Neuronal stem cell (in vitro differentiated cells): ENCODE data around the gene PARD3.

ENCODE experiments used
- DNase-seq: peaks from one replicate; pipeline ENCODE4 v3.0.0-alpha.2; 2013; ENCODE audit warnings: low spot score
- H2AFZ ChIP-seq: one replicate; pipeline ENCODE4 v1.6.1; 2013; ENCODE audit warnings: mild to moderate bottlenecking, low read length, inconsistent platforms
- H2AK5ac ChIP-seq: 2 replicates; pipeline ENCODE4 v1.6.1; 2013; ENCODE audit warnings: low read depth, mild to moderate bottlenecking, inconsistent platforms, low read length, moderate library complexity, mixed read lengths
- H2BK120ac ChIP-seq: 2 replicates; pipeline ENCODE4 v1.6.1; 2013; ENCODE audit warnings: low read depth, mild to moderate bottlenecking, inconsistent platforms, low read length, moderate library complexity, mixed read lengths
- H2BK12ac ChIP-seq: one replicate; pipeline ENCODE4 v1.6.1; 2013; ENCODE audit warnings: low read length, inconsistent platforms
- H2BK15ac ChIP-seq: 2 replicates; pipeline ENCODE4 v1.6.1; 2013; ENCODE audit warnings: mild to moderate bottlenecking, low read length, inconsistent platforms, mixed read lengths
- H2BK5ac ChIP-seq: one replicate; pipeline ENCODE4 v1.6.1; 2013; ENCODE audit warnings: inconsistent platforms, mild to moderate bottlenecking, low read length, moderate library complexity
- H3K14ac ChIP-seq: one replicate; pipeline ENCODE4 v1.6.1; 2013; ENCODE audit warnings: low read length, inconsistent platforms
- H3K18ac ChIP-seq: 2 replicates; pipeline ENCODE4 v1.6.1; 2013; ENCODE audit warnings: low read length, inconsistent platforms
- H3K23ac ChIP-seq: 2 replicates; pipeline ENCODE4 v1.6.1; 2013; ENCODE audit warnings: low read depth, mild to moderate bottlenecking, mixed read lengths, low read length, inconsistent platforms; ENCODE audit not compliant: poor library complexity
- H3K27ac ChIP-seq: replicated peaks from 3 replicates; pipeline ENCODE4 v1.5.1; 2013; ENCODE audit warnings: low read length, inconsistent platforms
- H3K27me3 ChIP-seq, 3 experiments: 2 replicates each; pipeline ENCODE4 v1.6.1; 2013; ENCODE audit warnings: low read length in 3 of 3, mild to moderate bottlenecking in 2 of 3, inconsistent platforms in 1 of 3, low read depth in 1 of 3, mixed read lengths in 1 of 3, moderate library complexity in 1 of 3; ENCODE audit not compliant: control insufficient read depth in 3 of 3, insufficient read depth in 3 of 3
- H3K36me3 ChIP-seq, 2 donors: replicated peaks in 1 of 2; 2 replicates each; pipeline ENCODE4 v1.6.1; 2013; ENCODE audit warnings: low read length in 2 of 2; ENCODE audit not compliant: control insufficient read depth in 2 of 2, insufficient read depth in 2 of 2
- H3K4ac ChIP-seq: 2 replicates; pipeline ENCODE4 v1.6.1; 2013; ENCODE audit warnings: inconsistent platforms, mild to moderate bottlenecking, low read length, moderate library complexity
- H3K4me1 ChIP-seq, 2 donors: 1 replicate in 1 of 2; 2 replicates in 1 of 2; pipeline ENCODE4 v1.6.1; 2013; ENCODE audit warnings: low read length in 2 of 2, low read depth in 1 of 2; ENCODE audit not compliant: control insufficient read depth in 2 of 2, insufficient read depth in 1 of 2
- H3K4me2 ChIP-seq: one replicate; pipeline ENCODE4 v1.6.1; 2013; ENCODE audit warnings: mild to moderate bottlenecking, low read length, inconsistent platforms; ENCODE audit not compliant: insufficient read depth, poor library complexity, severe bottlenecking
- H3K4me3 ChIP-seq, 2 donors: 2 replicates each; pipeline ENCODE4 v1.5.1; 2013; ENCODE audit warnings: low read length in 2 of 2, mild to moderate bottlenecking in 2 of 2, inconsistent platforms in 1 of 2, moderate library complexity in 1 of 2
- H3K79me1 ChIP-seq: one replicate; pipeline ENCODE4 v1.6.1; 2013; ENCODE audit warnings: low read depth, mild to moderate bottlenecking, inconsistent platforms, low read length, moderate library complexity
- H3K9ac ChIP-seq: one replicate; pipeline ENCODE4 v1.6.1; 2013; ENCODE audit warnings: mild to moderate bottlenecking, low read depth, low read length, inconsistent platforms; ENCODE audit not compliant: poor library complexity
- H3K9me3 ChIP-seq, 2 donors: replicated peaks in 1 of 2; 2 replicates each; pipeline versions ENCODE3 to v1.6.1; 2013; ENCODE audit warnings: low read length in 2 of 2, mild to moderate bottlenecking in 2 of 2, inconsistent platforms in 1 of 2, low read depth in 1 of 2, mixed read lengths in 1 of 2, moderate library complexity in 1 of 2; ENCODE audit not compliant: control insufficient read depth in 2 of 2, insufficient read depth in 1 of 2
- H4K8ac ChIP-seq: one replicate; pipeline ENCODE4 v1.6.1; 2013; ENCODE audit warnings: low read depth, mild to moderate bottlenecking, inconsistent platforms, low read length, moderate library complexity
- H4K91ac ChIP-seq: one replicate; pipeline ENCODE4 v1.6.1; 2013; ENCODE audit warnings: low read length, low read depth, mild to moderate bottlenecking, inconsistent platforms; ENCODE audit not compliant: poor library complexity
- WGBS, 2 donors: extraction: QIAGEN DNeasy Blood & Tissue Kit; methylation state at CpG; one replicate each; pipeline ENCODE4 v1.1.7; 2013; ENCODE audit warnings: missing lambda C conversion rate in 2 of 2, mixed read lengths in 1 of 2; ENCODE audit not compliant: insufficient read length in 2 of 2, insufficient replicate concordance in 1 of 2; ENCODE audit errors: extremely low coverage in 2 of 2; 5-methylcytosine and 5-hydroxymethylcytosine counted together

Gene PARD3

GRCh38 chr10:34408381-34408780 lies 406.7 kb downstream of the PARD3 start:
- no peak overlapping the region for H3K4ac ChIP-seq
- H3K79me1 ChIP-seq = no peaks in the 10 kb centered on the region
- no peak for DNase-seq
- H2BK15ac ChIP-seq = no peak overlapping the region
- WGBS, 2 donors = no CpG with 5 or more reads among the region's 2 CpGs
- no peak overlapping the region for H2BK120ac ChIP-seq
- no peak overlapping the region for H3K27ac ChIP-seq
- H3K4me1 ChIP-seq = peaks cover 4 to 14% of the 10 kb centered on the region in 2 donors
- H3K9me3 ChIP-seq = no peaks in the 10 kb centered on the region
- H3K4me3 ChIP-seq = no peak overlapping the region
- H2AK5ac ChIP-seq = no peak overlapping the region
- no peak overlapping the region for H2BK12ac ChIP-seq
- H3K9ac ChIP-seq = no peak overlapping the region
- H3K23ac ChIP-seq = no peak overlapping the region
- no peaks in the 10 kb centered on the region for H3K27me3 ChIP-seq
- no peaks in the 10 kb centered on the region for H3K36me3 ChIP-seq
- H4K8ac ChIP-seq = no peak overlapping the region
- no peak overlapping the region for H3K14ac ChIP-seq
- no peak overlapping the region for H2AFZ ChIP-seq
- H3K18ac ChIP-seq = no peak overlapping the region
- H4K91ac ChIP-seq = no peak overlapping the region
- H3K4me2 ChIP-seq = no peak overlapping the region
- no peak overlapping the region for H2BK5ac ChIP-seq

GRCh38 chr10:34407324-34407805 lies 407.7 kb downstream of the PARD3 start:
- Histone ChIP-seq H3K79me1 (no peaks in the 10 kb centered on the region), H2AFZ (no peak overlapping the region), H3K27ac (no peak overlapping the region), H3K4me3 (no peak overlapping the region), H2BK120ac (no peak overlapping the region), H3K27me3 (no peaks in the 10 kb centered on the region), H4K91ac (no peak overlapping the region), H3K14ac (no peak overlapping the region), H3K4me1 (peaks cover 2 to 8% of the 10 kb centered on the region in 2 donors), H2BK15ac (no peak overlapping the region), H2AK5ac (no peak overlapping the region), H2BK5ac (no peak overlapping the region), H3K9me3 (no peaks in the 10 kb centered on the region), H3K4ac (no peak overlapping the region), H3K4me2 (no peak overlapping the region), H3K18ac (no peak overlapping the region), H3K9ac (no peak overlapping the region), H2BK12ac (no peak overlapping the region), H3K23ac (no peak overlapping the region), H4K8ac (no peak overlapping the region), H3K36me3 (no peaks in the 10 kb centered on the region)
- WGBS, 2 donors = no CpG with 5 or more reads among the region's 7 CpGs
- DNase-seq = no peak

GRCh38 chr10:34406463-34407323 lies 408.4 kb downstream of the PARD3 start:
- no peak overlapping the region for H2AFZ ChIP-seq
- H3K4me3 ChIP-seq = no peak overlapping the region
- no peaks in the 10 kb centered on the region for H3K27me3 ChIP-seq
- H3K23ac ChIP-seq = no peak overlapping the region
- no peak overlapping the region for H3K18ac ChIP-seq
- H2BK120ac ChIP-seq = no peak overlapping the region
- no peak overlapping the region for H4K8ac ChIP-seq
- no peaks in the 10 kb centered on the region for H3K9me3 ChIP-seq
- no peak overlapping the region for H3K9ac ChIP-seq
- no peaks in the 10 kb centered on the region for H3K36me3 ChIP-seq
- H3K4me2 ChIP-seq = no peak overlapping the region
- no peak overlapping the region for H2AK5ac ChIP-seq
- no peak overlapping the region for H2BK12ac ChIP-seq
- peaks cover 2 to 7% of the 10 kb centered on the region in 2 donors for H3K4me1 ChIP-seq
- no peaks in the 10 kb centered on the region for H3K79me1 ChIP-seq
- no peak overlapping the region for H4K91ac ChIP-seq
- no peak overlapping the region for H3K27ac ChIP-seq
- no peak for DNase-seq
- H3K14ac ChIP-seq = no peak overlapping the region
- H3K4ac ChIP-seq = no peak overlapping the region
- WGBS, 2 donors = no CpG with 5 or more reads among the region's 4 CpGs
- no peak overlapping the region for H2BK5ac ChIP-seq
- no peak overlapping the region for H2BK15ac ChIP-seq

- no peak overlapping the region for H3K4me2 ChIP-seq
- H3K9ac ChIP-seq = no peak overlapping the region
- no peak overlapping the region for H3K23ac ChIP-seq
- no peak overlapping the region for H3K4me3 ChIP-seq
- WGBS, 2 donors = no CpG with 5 or more reads among the region's 3 CpGs
- no peak overlapping the region for H2AK5ac ChIP-seq
- H3K27ac ChIP-seq = no peak overlapping the region
- DNase-seq = no peak
- no peak overlapping the region for H2AFZ ChIP-seq
- H2BK120ac ChIP-seq = no peak overlapping the region
- H3K79me1 ChIP-seq = no peaks in the 10 kb centered on the region
- no peak overlapping the region for H2BK15ac ChIP-seq
- peaks cover 2 to 7% of the 10 kb centered on the region in 2 donors for H3K4me1 ChIP-seq
- no peak overlapping the region for H3K14ac ChIP-seq
- H3K18ac ChIP-seq = no peak overlapping the region
- H3K9me3 ChIP-seq = no peaks in the 10 kb centered on the region
- no peak overlapping the region for H2BK12ac ChIP-seq
- no peaks in the 10 kb centered on the region for H3K27me3 ChIP-seq
- no peak overlapping the region for H2BK5ac ChIP-seq
- H3K36me3 ChIP-seq = no peaks in the 10 kb centered on the region
- no peak overlapping the region for H3K4ac ChIP-seq
- no peak overlapping the region for H4K8ac ChIP-seq
- no peak overlapping the region for H4K91ac ChIP-seq
Measured at GRCh38 chr10:34405611-34406462, 409.3 kb downstream of the PARD3 start.
